ENCODE data around the gene PARP12. TPM values are rescaled to one million over a fixed set of nuclear protein-coding genes. Genes with fewer than 3 reads are reported as not detected.

PARP12 gene
- polyA plus RNA-seq, 1 donor (not counting 4 experiments of a cell fraction or from before 2014, with no cell fraction given): 66.0 TPM

DNA sequence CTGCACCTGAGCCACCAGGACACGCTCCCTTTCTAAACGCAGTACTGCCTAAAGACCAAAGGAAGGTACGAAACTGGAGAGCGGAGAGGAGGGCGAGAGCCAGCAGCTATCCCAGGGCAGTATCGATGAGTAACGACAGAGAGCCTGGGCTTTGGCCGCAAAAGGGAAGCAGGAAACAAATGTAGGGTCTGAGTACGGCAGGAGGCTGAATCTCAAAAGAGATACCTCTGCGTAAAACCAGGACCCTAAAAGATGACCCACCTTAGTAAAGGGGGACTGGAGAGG, 20.4 kb downstream of the PARP12 start:
- Histone ChIP-seq H3K4me3 (ENCODE audit: control insufficient read depth in 2 of 3, extremely low read depth in 1 of 3, insufficient read depth in 2 of 3, low read depth in 1 of 3, low read length in 3 of 3) (no peak overlapping the region), H3K27me3 (ENCODE audit: control insufficient read depth, extremely low read depth, insufficient read depth, low read length) (no peaks in the 10 kb centered on the region), H2AFZ (ENCODE audit: control insufficient read depth, low read length) (no peak overlapping the region), H3K9me1 (ENCODE audit: control insufficient read depth, extremely low read depth, insufficient read depth, low read length) (no peaks in the 10 kb centered on the region), H3K27ac (ENCODE audit: control insufficient read depth, insufficient read depth, low read length) (no peak overlapping the region), H3K4me2 (ENCODE audit: control insufficient read depth, extremely low read depth, insufficient read depth, low read depth, low read length) (no peak overlapping the region), H3K4me1 (ENCODE audit: control insufficient read depth, extremely low read depth, insufficient read depth, low read length) (peaks cover 6% of the 10 kb centered on the region), H3K9me3 (ENCODE audit: control insufficient read depth, low read depth, low read length) (no peaks in the 10 kb centered on the region), H3K79me2 (ENCODE audit: control insufficient read depth, insufficient read depth, low read length) (no peaks in the 10 kb centered on the region), H3K36me3 (ENCODE audit: control insufficient read depth in 2 of 2, extremely low read depth in 1 of 2, insufficient read depth in 2 of 2, low read length in 2 of 2) (peaks cover 13 to 31% of the 10 kb centered on the region in 2 experiments), H3K9ac (ENCODE audit: control insufficient read depth, extremely low read depth, insufficient read depth, low read length) (no peak overlapping the region), H4K20me1 (ENCODE audit: control insufficient read depth, extremely low read depth, insufficient read depth, low read length) (no peaks in the 10 kb centered on the region)
- DNase-seq (ENCODE audit: low read depth, low spot score): no peak
- dilution Hi-C loops (cut with MboI; ENCODE audit: extremely low pct_ligation_motif_present, low sequenced_read_pairs): no loop called here
- no peak for FAIRE-seq
- no peak for TF ChIP-seq EZH2 (IDR thresholded peaks at IDR 0.05; ENCODE audit: low read length)
- TF ChIP-seq, protein P1, sequence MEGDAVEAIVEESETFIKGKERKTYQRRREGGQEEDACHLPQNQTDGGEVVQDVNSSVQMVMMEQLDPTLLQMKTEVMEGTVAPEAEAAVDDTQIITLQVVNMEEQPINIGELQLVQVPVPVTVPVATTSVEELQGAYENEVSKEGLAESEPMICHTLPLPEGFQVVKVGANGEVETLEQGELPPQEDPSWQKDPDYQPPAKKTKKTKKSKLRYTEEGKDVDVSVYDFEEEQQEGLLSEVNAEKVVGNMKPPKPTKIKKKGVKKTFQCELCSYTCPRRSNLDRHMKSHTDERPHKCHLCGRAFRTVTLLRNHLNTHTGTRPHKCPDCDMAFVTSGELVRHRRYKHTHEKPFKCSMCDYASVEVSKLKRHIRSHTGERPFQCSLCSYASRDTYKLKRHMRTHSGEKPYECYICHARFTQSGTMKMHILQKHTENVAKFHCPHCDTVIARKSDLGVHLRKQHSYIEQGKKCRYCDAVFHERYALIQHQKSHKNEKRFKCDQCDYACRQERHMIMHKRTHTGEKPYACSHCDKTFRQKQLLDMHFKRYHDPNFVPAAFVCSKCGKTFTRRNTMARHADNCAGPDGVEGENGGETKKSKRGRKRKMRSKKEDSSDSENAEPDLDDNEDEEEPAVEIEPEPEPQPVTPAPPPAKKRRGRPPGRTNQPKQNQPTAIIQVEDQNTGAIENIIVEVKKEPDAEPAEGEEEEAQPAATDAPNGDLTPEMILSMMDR (optimal IDR thresholded peaks at IDR 0.05 in 1 of 3, IDR thresholded peaks at IDR 0.05 in 1 of 3, conservative IDR thresholded peaks at IDR 0.05 in 1 of 3; ENCODE audit: extremely low read depth in 1 of 3, insufficient read depth in 2 of 3, low read length in 3 of 3): no peak

DNA sequence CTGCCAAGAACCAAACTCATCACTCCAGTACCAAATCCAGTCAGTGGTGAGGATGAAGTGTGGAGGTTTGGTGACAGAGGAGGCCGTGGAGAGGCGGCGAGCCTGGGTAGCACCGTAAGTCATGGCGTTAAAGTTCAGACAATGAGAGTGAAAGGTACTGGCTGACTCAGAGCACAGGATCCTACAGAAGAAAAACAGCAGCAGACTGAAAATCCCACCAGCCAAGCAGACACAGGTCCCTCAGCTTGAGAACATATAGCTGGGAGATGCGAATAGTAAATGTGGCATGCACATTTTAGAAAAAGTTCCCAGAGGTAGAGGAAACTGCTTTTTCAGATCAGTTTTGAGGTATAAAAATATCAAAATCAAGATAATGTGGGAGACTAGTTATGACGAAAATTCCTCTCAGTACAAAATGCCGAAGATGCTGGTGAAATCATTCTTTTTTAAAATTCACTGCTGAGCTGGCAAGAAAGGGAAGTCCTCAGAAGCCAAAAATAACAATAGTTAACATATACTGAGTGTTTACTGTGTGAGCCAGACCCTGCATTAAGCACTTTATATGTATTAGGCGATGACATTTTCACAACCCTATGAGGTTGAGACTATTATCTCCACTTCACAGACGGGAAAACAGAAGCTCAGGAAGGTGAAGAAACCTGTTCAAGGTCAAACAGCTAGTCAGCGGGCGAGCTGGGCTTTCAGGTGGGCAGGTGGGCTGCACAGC, 20.9 kb downstream of the PARP12 start:
- Histone ChIP-seq H2AFZ (ENCODE audit: control insufficient read depth, low read length) (no peak overlapping the region), H3K9ac (ENCODE audit: control insufficient read depth, extremely low read depth, insufficient read depth, low read length) (no peak overlapping the region), H3K27ac (ENCODE audit: control insufficient read depth, insufficient read depth, low read length) (no peak overlapping the region), H3K4me2 (ENCODE audit: control insufficient read depth, extremely low read depth, insufficient read depth, low read depth, low read length) (no peak overlapping the region), H3K27me3 (ENCODE audit: control insufficient read depth, extremely low read depth, insufficient read depth, low read length) (no peaks in the 10 kb centered on the region), H3K9me1 (ENCODE audit: control insufficient read depth, extremely low read depth, insufficient read depth, low read length) (no peaks in the 10 kb centered on the region), H3K79me2 (ENCODE audit: control insufficient read depth, insufficient read depth, low read length) (no peaks in the 10 kb centered on the region), H3K36me3 (ENCODE audit: control insufficient read depth in 2 of 2, extremely low read depth in 1 of 2, insufficient read depth in 2 of 2, low read length in 2 of 2) (peaks cover 11 to 32% of the 10 kb centered on the region in 2 experiments), H4K20me1 (ENCODE audit: control insufficient read depth, extremely low read depth, insufficient read depth, low read length) (no peaks in the 10 kb centered on the region), H3K4me3 (ENCODE audit: control insufficient read depth in 2 of 3, extremely low read depth in 1 of 3, insufficient read depth in 2 of 3, low read depth in 1 of 3, low read length in 3 of 3) (no peak overlapping the region), H3K4me1 (ENCODE audit: control insufficient read depth, extremely low read depth, insufficient read depth, low read length) (peaks cover 6% of the 10 kb centered on the region), H3K9me3 (ENCODE audit: control insufficient read depth, low read depth, low read length) (no peaks in the 10 kb centered on the region)
- dilution Hi-C loops (cut with MboI; ENCODE audit: extremely low pct_ligation_motif_present, low sequenced_read_pairs): no loop called here
- DNase-seq (ENCODE audit: low read depth, low spot score) (no peak), FAIRE-seq (no peak)
- TF ChIP-seq, protein P1 (optimal IDR thresholded peaks at IDR 0.05 in 1 of 3, IDR thresholded peaks at IDR 0.05 in 1 of 3, conservative IDR thresholded peaks at IDR 0.05 in 1 of 3; ENCODE audit: extremely low read depth in 1 of 3, insufficient read depth in 2 of 3, low read length in 3 of 3): no peak
- no peak for TF ChIP-seq EZH2 (IDR thresholded peaks at IDR 0.05; ENCODE audit: low read length)

Data from keratinocyte (primary cell).